ENCODE data around the gene BMP6.
"Not testable (repeated sequence)": the region's sequence is repeated elsewhere in the genome, so short reads cannot be mapped to it uniquely, and the experiment has no call there.

Gene BMP6

GRCh38 chr6:7794509-7794908, 68.6 kb downstream of the BMP6 start:
- no peak for DNase-seq (ENCODE audit: low read depth)

GRCh38 chr6:7797386-7797785, 71.5 kb downstream of the BMP6 start:
- no peak for DNase-seq (ENCODE audit: low read depth)

GRCh38 chr6:7798751-7799150, 72.9 kb downstream of the BMP6 start:
- no peak for DNase-seq (ENCODE audit: low read depth)

- no peak for DNase-seq (ENCODE audit: low read depth)
Observed at GRCh38 chr6:7802662-7803061, 76.8 kb downstream of the BMP6 start.

GRCh38 chr6:7803214-7803613, 77.3 kb downstream of the BMP6 start:
- no peak for DNase-seq (ENCODE audit: low read depth)

- no peak for DNase-seq (ENCODE audit: low read depth)
Observed at GRCh38 chr6:7805078-7805849, 79.4 kb downstream of the BMP6 start.

GRCh38 chr6:7805850-7806214, 79.9 kb downstream of the BMP6 start:
- no peak for DNase-seq (ENCODE audit: low read depth)

GRCh38 chr6:7806711-7807110, 80.8 kb downstream of the BMP6 start:
- DNase-seq (ENCODE audit: low read depth) = no peak

- no peak for DNase-seq (ENCODE audit: low read depth)
Observed at GRCh38 chr6:7809346-7809745, 83.4 kb downstream of the BMP6 start.

GRCh38 chr6:7811441-7811840, 85.5 kb downstream of the BMP6 start:
- no peak for DNase-seq (ENCODE audit: low read depth)

GRCh38 chr6:7812623-7813022, 86.7 kb downstream of the BMP6 start:
- DNase-seq (ENCODE audit: low read depth) = no peak

- DNase-seq (ENCODE audit: low read depth) = no peak
Observed at GRCh38 chr6:7813193-7813592, 87.3 kb downstream of the BMP6 start.

GRCh38 chr6:7813704-7814103, 87.8 kb downstream of the BMP6 start:
- no peak for DNase-seq (ENCODE audit: low read depth)

- DNase-seq (ENCODE audit: low read depth) = no peak
Observed at GRCh38 chr6:7815716-7816115, 89.8 kb downstream of the BMP6 start.

GRCh38 chr6:7817184-7817583, 91.3 kb downstream of the BMP6 start:
- DNase-seq (ENCODE audit: low read depth) = not testable (repeated sequence)

GRCh38 chr6:7818257-7819214, 92.6 kb downstream of the BMP6 start:
- DNase-seq (ENCODE audit: low read depth) = no peak

- DNase-seq (ENCODE audit: low read depth) = no peak
Observed at GRCh38 chr6:7819431-7820015, 93.6 kb downstream of the BMP6 start.

GRCh38 chr6:7820288-7820835, 94.5 kb downstream of the BMP6 start:
- no peak for DNase-seq (ENCODE audit: low read depth)

GRCh38 chr6:7821426-7821825, 95.5 kb downstream of the BMP6 start:
- no peak for DNase-seq (ENCODE audit: low read depth)

GRCh38 chr6:7823552-7823951, 97.7 kb downstream of the BMP6 start:
- no peak for DNase-seq (ENCODE audit: low read depth)

- DNase-seq (ENCODE audit: low read depth) = no peak
Observed at GRCh38 chr6:7825986-7826385, 100.1 kb downstream of the BMP6 start.

- no peak for DNase-seq (ENCODE audit: low read depth)
Observed at GRCh38 chr6:7827142-7827541, 101.2 kb downstream of the BMP6 start.

- no peak for DNase-seq (ENCODE audit: low read depth)
Observed at GRCh38 chr6:7828124-7828523, 102.2 kb downstream of the BMP6 start.

Measured in activated gamma-delta T cell treated with anti-CD3 and anti-CD28 coated beads, Interleukin-2, amount 50 U/mL, for 16 hours (primary cell).